Ramos (cell line): ENCODE results near the gene WIPF3.

Experiments
- in situ Hi-C: fragments of 300-500 bp; cut with MboI; formaldehyde crosslinking; loops from one replicate; pipeline ENCODE4 v1.14.3; 2022; ENCODE audit warnings: low sequenced_read_pairs; ENCODE audit not compliant: unreplicated experiment

The WIPF3 gene, protein sequence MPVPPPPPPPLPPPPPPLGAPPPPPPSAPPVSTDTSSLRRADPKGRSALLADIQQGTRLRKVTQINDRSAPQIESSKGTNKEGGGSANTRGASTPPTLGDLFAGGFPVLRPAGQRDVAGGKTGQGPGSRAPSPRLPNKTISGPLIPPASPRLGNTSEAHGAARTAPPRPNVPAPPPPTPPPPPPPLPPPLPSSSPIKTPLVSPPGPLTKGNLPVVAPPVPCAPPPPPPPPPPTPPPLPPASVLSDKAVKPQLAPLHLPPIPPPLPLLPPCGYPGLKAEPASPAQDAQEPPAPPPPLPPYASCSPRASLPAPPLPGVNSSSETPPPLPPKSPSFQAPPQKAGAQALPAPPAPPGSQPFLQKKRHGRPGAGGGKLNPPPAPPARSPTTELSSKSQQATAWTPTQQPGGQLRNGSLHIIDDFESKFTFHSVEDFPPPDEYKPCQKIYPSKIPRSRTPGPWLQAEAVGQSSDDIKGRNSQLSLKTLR

DNA sequence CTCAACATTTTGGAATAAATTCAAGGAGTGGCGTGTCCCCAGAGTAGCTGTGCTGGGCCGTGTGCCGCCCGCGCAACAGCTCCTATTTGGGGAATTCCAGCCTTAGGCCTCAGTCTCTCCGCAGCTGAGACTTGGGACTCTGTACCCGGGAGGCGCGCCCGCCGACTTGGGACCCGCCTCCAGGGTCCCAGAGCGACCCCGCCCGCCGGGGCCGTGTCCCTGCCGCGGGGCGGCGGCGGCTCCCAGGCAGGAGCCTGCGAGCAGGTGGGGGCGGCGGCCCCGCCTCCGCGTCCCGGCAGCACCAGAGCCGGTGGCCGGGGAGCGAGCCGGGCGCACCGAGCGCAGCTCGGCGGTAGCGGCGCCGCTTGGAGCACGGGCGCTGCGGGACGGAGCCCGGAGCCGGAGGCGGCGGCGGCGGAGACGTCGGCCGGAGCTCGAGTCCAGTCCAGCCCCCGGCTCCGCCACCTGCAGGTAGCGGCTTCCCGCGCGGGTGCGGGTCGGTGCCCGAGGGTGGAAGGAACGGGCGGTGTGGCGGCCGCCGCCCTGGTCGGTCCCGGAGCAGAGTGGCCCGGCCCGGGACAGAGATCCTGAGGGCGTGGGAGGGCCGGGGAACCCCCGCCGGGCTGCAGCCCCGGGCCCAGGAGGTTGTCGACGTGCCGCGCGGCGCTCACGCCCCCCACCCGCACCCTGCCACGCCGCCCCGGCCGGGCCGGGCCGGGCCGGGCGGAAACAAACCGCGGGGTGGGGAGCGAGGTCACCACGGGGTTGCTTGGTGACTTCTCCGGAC is at the start of gene WIPF3:
WIPF3 (plus strand) TSS at position 301 of the 787 bp plus-strand sequence. CDS start 28,217 bp downstream, outside the sequence.
- in situ Hi-C loops: no loop called here

DNA sequence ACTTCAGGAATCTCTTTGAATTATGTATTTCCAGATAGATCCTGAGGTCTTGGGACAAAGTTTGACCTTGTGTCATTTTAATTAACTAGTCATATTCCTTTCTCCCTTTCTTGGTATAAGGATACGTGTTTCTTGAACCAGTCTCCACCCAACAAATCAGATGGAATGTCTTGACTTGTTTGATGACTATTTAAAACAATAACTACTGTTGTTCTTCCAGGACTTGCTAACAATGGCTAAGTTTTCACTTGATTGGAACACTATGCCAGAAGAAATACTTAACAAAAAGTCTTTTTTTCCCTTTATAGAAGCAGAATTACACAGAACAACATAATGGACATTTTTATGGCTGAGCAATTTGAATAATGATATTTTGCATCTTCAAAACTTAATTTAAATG is 43.0 kb upstream of the WIPF3 start:
- in situ Hi-C loops: no loop called here

DNA sequence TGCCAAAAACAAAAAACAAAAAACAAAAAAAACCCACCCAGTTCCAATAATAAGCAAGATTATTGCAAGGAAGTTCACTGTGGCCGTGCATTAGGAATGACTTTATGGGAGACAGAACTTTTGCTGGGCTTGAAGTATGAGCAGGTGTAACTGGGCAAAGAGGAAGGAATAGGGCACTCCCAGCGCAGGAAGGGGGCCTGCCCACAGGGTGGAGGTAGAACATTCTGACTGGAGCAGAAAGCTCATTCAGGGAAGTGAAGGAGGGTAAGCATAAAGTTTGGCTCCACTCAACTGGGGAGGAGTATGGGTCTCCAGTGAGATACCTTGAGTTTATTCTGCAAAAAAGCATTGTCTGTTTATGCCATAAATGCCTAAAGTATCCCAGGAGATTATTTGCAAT is 42.1 kb upstream of the WIPF3 start:
- in situ Hi-C loops: no loop called here

DNA sequence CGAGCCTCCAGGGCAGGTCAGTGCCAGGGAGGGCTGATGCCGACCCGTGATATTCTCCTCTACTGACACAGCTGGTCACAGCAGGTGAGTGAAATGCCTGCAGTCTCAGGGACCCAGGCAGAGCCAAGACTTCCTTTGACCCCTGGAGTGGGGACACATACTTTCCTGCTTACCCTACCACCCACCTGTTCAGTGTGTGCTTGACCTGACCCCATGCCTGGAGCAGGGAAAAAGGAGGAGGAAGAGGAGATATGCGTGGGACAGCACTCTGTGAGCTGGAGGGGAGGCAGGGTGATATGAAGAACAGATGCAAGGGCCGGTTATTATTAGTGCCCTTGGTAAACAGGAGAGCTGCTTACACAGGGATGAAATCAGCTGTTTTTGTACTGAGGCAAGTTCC is 40.8 kb upstream of the WIPF3 start:
- in situ Hi-C loops: no loop called here

DNA sequence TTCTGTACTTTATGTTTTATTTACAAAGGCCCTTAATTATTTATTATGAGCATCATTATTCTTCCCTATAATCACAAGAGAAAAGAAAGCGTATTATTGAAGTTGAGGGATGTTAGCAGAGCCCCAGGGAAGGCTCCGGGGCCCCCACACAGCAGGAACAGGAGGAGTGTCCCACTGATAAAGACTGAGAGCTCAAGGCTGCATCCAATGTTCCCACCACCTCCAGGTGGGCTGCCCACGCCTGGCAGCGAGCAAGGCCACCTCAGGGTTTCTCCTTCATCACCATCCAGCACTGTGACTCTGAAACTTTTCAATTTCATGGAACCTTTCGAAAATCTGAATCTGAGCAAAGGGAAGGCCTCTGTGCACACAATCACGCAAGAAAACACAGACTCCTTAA is 35.9 kb upstream of the WIPF3 start:
- in situ Hi-C loops: no loop called here

DNA sequence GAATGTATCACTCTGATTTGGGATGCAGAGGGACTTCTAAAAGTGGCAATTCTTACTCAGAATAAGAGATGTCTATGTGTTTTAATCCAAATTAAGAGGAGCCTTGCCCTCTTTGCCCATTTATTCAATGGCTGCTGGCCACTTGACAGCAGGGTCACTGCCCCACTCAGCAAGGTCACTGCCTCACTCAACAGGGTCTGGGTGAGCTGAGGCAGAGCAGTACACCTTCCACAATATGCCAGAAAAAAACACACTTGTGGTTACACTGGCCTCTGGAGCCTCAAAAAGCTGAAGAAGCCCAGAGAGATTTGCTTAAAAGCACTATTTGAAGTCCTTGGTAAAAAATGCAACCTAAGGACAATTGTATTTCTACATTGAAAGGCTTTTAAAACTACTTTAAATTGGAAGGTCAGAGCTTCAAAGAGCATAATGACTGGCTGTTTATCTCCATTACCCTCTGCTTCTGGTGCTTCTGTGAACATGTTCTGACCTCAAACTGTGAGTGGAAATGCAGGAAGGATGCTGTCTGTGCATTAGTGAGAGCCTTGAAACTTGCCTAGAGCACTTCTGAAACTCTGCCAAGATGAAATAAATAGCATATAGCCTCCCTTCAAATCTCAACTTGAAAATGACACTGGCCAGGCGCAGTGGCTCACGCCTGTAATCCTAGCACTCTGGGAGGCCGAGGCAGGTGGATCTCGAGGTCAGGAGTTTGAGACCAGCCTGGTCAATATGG is 35.1 kb upstream of the WIPF3 start:
- in situ Hi-C loops: no loop called here

DNA sequence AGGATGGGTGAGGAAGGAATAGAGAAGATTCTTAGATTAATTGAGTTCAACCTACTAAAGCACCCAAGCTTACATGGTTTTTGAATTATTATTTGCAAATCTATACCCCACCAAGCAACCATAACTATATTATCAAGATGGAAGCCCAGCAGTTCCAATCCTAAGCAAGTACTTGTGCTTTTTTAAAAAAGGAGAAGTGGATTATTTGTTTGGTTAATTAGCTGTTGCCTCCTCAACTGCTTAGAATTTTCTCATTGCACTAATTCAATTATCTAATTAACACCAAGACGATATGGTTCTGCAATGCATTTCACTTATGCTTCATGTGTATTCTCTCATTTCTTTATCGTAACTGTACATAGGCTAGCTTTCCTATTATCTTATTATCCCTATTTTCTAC is 27.3 kb upstream of the WIPF3 start:
- in situ Hi-C loops: no loop called here

DNA sequence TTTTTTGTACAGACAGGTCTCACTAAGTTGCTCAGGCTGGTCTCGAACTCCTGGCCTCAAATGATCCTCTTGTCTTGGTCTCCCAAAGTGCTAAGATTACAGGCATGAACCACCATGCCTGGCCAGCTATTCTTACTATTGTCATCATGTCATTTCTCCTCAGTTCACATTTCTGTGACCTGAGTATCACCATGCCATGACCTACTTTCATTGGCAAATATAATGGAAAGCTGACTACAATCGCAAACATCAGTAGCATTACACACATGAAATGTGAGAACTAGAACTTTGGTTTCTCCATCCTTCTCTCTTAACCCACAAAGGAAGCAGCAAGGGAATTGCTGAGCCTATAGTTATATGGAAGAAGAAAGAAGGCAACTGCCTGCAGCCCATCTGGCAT is 26.0 kb upstream of the WIPF3 start:
- in situ Hi-C loops: no loop called here

DNA sequence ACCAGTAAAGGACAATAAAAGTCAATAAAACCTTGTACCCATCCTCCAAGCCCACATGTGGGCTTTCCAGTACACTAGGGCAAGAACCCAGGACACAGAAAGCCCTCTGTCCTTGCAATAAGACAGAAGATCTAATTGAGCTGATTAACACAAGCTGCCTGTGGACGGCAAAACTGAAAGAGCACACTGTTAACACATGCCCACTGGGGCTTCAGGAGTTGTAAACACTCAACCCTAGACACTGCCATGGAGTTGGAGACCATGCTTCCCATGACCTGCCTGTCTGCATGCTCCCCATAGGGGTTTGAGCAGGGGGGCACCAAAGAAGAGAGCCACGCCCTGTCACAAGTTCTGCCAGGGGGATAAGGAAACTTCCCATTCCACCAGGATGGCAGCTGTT is 22.6 kb upstream of the WIPF3 start:
- in situ Hi-C loops: no loop called here

DNA sequence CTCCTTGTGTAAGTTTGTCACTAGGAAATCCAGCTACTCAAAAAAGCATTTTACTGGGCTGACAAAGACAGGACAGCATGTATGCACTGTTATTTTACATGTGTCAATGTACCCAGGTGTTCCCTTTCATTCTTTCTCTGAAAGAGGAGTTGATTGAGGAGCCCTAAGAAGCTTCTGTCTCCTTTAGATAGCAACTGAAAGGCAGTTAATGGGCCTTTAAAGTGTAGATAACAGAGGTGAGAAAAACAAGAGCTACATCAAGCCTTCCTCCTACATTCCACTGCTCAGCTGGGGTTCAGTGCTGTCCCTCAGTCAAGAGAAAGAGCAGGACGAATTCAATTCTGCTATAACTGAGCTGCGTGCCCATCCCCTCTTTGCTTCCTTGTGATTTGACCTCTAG is 12.8 kb upstream of the WIPF3 start:
- in situ Hi-C loops: no loop called here

DNA sequence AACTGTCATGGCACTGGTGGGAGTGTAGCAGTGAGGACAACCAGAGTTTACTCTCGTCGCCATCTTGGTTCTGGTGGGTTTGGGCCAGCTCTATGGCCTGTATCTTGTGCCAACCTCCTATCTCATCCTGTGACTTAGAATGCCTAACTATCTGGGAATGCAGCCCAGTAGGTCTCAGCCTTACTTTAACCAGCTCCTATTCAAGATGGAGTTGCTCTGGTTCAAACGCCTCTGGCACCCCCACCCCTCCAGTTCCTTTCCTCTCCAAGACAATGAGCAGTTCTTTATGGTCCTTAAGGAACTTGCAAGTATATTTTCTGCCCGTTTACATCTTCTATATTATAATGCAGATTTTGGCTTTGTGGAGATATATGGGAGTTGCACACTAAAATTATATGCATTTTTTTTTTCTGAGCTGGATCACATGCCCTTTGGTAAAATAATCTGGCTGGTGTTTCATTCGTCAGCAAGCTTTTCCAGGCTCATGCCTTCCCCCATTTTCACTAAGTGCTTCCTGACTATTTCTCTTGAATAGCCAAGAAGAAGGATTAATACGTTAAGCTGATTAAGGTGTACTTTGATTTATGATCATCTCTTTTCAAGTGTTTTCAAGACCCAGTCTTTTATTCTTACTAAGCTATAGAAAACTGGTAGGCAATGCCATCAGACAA is 11.2 kb upstream of the WIPF3 start:
- in situ Hi-C loops: no loop called here

DNA sequence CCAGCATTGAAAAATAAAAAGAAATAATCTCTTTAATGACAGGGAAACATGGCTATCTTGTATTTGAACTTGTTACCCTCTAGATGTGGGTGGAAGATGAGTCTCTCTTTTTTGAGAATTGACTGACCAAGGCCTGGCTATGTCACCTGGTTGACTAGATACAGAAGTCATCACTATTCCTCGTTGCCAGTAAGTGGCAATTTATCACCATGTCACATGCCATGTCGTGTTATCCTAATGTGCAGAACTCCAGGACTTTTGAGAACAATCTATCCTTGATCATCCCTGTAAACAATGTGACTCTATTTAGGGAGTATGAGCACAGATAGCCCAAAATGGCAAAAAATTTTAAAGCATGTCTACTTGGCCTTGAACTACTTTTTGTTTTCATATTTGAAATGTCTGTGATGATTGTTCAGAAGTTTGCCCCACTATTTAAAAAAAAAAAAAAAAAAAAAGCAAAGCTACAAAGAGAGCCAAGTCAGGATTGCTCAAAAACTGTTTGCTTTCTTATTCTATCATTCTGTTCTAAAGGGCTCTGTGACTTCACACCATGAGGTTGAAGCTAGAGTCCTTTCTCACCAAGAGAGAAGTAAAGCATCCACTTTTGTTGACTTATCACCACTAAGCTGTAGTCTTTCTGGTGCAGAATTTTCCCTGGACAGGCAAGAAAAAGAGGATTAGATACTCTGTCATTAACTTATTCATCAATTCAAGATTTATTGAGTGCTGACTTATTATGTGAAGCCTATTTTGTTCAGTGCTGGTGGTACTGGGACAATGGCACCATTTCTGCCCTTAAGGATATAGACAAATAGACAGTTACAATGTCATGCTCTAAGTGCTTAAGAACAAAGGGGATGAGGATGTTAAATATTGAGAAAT is 10.4 kb upstream of the WIPF3 start:
- in situ Hi-C loops: no loop called here

DNA sequence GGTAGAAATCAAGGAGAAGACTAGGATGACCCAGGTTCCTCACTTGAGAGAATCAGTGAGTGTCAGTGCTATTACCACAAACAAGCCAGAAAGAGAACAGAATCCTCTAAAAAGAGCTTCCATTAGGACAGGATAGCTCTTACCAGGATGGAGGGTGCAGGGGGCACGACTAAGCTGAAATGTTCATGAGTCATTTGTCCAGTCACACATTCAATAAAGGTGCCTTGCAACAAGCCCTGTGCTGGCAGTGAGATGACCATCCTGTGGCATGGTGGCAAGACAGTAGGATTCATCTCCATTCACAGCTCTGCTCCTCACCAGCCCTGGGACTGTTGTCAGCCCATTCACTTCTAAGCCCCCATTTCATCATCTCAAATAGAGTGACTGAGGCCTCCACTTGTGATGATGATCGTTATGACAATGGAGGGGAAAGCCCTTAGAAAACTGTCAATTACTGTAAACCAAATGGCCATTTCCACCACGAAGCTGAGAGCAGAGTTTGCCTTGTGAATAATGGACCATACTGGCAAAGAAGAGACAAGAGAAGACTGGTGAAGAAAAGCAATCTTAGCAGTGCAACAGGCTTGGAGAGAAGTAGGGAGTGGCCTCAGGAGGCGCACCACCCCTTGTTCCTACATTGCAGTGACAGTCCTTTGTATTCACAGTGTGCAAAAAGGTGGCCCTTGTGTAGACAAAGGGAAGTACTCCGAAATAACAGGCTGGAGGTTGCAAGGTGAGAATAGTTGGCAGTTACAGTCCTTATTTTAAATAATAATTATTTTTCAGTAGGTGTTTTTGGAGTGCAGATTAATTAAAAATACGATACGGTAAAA is 9.0 kb upstream of the WIPF3 start:
- in situ Hi-C loops: no loop called here

DNA sequence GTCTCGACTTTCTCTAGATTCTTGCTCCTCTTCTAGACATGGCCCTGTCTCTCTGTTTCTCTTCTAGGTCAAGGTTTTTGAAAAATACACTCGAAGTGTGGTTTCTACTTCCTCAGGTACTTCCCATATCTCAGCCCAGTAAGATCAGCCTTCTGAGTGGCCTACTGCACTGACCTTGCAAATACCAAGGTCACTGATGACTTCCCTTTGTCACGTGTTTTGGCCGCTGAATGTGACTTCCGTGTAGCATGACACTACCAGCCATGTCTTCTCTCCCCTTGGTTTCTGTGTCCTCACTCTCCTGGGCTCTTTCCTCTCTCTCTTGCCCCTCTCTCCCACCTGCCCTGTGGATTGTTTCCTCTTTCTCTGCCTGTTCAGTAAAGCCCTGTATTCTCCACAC is 7.9 kb upstream of the WIPF3 start:
- in situ Hi-C loops: no loop called here

DNA sequence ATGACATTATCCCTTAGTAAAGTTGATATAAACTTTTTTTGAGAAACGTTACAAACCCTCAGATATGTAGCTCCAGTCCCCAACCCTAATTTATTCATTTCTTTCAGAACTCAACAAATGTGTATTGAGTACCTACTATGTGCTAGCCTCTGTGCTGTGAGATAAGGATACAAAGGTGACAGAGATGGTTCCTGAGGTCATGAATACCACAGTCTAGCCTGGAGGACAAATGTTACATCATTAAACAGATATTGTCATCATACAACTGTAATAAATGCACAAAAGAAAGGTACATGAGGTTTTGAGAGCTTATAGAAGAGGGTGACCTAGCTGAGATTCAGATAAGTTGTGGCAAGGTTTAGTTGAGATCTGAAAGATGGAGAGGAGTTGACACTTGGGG is 4.4 kb upstream of the WIPF3 start:
- in situ Hi-C loops: no loop called here

DNA sequence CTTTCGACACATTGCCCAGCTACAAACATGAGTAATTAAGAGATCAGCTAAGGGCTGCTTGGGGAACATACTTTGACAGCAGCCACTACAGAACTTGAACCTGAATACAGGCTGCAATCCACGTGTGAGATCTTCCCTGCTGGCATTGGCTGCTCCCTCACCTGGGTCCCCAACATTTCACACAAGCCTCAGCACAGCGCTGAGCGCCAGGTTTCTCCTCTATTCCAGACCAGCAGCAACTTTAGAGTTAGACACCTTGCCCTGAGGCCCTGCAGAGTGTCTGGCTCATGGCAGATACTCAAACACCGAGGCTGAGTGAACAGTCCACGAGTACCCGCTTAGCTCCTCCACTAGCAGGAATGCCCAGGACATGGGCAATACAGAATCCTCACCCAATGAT is 1.3 kb upstream of the WIPF3 start:
- in situ Hi-C loops: no loop called here

DNA sequence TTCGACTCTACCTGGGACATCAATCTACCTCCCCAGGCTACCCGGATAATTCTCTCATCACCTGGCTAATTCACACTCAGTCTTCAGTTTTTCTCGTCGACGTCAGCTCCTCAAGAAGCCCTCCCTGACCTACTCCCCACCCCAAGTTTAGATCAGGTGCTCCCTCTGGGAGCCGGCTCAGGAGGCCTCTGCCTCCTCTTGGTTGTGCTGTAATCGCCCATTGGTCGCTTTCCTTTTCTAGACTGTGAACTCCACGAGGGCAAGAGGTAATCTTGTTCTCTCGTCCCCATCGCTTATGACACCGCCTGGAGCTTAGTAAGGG is 461 bp upstream of the WIPF3 start:
- in situ Hi-C loops: no loop called here

DNA sequence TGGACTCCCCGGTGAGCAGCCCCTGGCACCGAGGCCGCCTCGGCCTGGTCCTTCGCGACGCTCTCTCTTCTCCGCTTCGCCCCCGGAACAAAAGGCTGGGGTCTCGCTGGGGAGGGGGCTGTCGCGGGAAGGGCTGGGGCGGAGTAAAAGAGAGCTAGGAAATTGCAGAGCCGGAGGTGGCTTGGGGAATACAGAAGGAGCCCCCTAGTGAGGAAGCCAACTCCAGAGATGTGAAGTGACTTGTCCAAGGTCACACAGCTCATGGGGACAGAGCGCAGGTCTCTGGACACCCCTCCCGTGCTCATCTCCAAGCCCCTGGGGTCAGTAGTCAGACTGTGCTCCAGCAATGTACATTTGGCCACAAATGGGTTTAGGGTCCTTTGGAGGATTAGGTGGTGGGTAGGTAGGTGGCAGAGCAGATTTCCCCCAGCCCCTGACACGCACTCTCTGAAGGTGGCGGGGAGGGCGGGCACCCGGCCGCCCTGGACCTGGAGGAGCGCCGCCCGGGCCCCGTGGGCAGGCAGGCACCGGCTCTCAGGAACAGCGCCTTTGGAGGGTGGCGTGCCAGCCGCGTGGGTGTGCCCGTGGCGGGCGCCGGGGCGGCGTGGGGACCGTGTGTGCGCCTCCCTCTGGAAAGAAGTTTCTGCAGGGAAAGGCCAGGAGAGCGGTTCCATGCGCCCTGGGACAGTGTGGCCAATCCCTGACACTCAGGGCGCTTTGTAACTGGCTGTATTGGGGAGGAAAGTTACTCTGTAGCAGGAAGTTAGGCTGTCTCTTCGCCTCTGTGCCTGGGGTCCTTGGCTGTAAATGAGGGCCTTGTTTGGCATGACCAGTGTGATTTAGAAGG is 910 bp downstream of the WIPF3 start:
- in situ Hi-C loops: no loop called here
